HL-60 (cell line): ENCODE measurements around the gene CLDN10.

Source experiments
- CTCF ChIP-seq: IDR thresholded peaks from one replicate; pipeline ENCODE4 v1.5.1; 2011; ENCODE audit warnings: low read length, control low read depth, inconsistent platforms; ENCODE audit not compliant: insufficient read depth
- POLR2AphosphoS5 ChIP-seq: IDR thresholded peaks from 2 replicates; pipeline ENCODE4 v1.6.1; 2012; ENCODE audit warnings: low read depth
- SPI1 ChIP-seq: IDR thresholded peaks from 2 replicates; pipeline ENCODE4 v1.6.1; 2012; ENCODE audit warnings: low read depth, mild to moderate bottlenecking, borderline replicate concordance
- TF ChIP-seq, protein P1 (sequence below): IDR thresholded peaks from 2 replicates; pipeline ENCODE4 v1.6.1; 2012; ENCODE audit warnings: low read depth; ENCODE audit not compliant: insufficient replicate concordance

DNA sequence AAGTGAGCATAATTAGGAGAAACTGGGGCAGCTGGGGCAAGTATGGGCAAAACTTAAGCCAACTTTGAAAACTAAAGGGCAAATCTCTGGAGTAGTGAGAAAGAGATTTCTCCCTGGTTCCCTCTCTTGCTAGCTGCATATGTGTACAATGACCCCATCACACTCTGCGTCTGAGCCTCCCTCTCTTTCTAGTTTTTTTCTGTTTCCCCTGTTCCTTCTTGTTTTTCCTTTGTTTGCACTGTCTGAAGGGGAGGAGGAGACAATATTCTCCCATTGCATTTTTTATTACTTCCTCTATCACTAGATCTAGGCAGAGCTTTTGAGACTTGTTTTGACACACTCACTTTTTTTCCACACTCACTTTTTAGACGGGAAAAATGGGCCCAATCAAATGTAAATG, 11.2 kb upstream of the CLDN10 start:
- TF ChIP-seq POLR2AphosphoS5 (no peak), CTCF (no peak), SPI1 (no peak)
- TF ChIP-seq, protein P1, sequence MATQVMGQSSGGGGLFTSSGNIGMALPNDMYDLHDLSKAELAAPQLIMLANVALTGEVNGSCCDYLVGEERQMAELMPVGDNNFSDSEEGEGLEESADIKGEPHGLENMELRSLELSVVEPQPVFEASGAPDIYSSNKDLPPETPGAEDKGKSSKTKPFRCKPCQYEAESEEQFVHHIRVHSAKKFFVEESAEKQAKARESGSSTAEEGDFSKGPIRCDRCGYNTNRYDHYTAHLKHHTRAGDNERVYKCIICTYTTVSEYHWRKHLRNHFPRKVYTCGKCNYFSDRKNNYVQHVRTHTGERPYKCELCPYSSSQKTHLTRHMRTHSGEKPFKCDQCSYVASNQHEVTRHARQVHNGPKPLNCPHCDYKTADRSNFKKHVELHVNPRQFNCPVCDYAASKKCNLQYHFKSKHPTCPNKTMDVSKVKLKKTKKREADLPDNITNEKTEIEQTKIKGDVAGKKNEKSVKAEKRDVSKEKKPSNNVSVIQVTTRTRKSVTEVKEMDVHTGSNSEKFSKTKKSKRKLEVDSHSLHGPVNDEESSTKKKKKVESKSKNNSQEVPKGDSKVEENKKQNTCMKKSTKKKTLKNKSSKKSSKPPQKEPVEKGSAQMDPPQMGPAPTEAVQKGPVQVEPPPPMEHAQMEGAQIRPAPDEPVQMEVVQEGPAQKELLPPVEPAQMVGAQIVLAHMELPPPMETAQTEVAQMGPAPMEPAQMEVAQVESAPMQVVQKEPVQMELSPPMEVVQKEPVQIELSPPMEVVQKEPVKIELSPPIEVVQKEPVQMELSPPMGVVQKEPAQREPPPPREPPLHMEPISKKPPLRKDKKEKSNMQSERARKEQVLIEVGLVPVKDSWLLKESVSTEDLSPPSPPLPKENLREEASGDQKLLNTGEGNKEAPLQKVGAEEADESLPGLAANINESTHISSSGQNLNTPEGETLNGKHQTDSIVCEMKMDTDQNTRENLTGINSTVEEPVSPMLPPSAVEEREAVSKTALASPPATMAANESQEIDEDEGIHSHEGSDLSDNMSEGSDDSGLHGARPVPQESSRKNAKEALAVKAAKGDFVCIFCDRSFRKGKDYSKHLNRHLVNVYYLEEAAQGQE: no peak
